Caco-2 (cell line): ENCODE measurements around the gene XRCC3. TPM values are rescaled to one million over a fixed set of nuclear protein-coding genes. Genes with fewer than 3 reads are reported as not detected.
A peak's percentile ranks its signal among the peaks of the same experiment; 100 is the strongest.

ENCODE experiments used
- BruUV-seq: library from RNA; stranded (reverse); fragments of 400-500 nt; replicated peaks from 2 replicates; lab custom pipeline; 2021; lab: Mats Ljungman, UMichigan
- CTCF ChIA-PET: fragments of 300-600 bp; sonication (Branson Sonifier 250); formaldehyde crosslinking; loops from one replicate; lab custom pipeline; 2022; ENCODE audit warnings: antibody characterized with exemption; lab: Charles Lee
- POLR2A ChIA-PET: fragments of 300-600 bp; sonication (Branson Sonifier 250); formaldehyde crosslinking; loops from one replicate; lab custom pipeline; 2022; ENCODE audit warnings: antibody characterized with exemption; lab: Charles Lee
- DNase-seq, 2 experiments: peaks; one replicate each; pipeline versions ENCODE4 v3.0.0 to v3.0.0-alpha.2; 2020 to 2022
- H3K27me3 ChIP-seq: replicated peaks from 2 replicates; pipeline ENCODE4 v1.6.0; 2011; ENCODE audit warnings: low read length; ENCODE audit not compliant: control insufficient read depth, insufficient read depth
- H3K36me3 ChIP-seq: 2 replicates; pipeline ENCODE4 v1.5.1; 2011; ENCODE audit warnings: low read length; ENCODE audit not compliant: control insufficient read depth, insufficient read depth
- H3K4me1 ChIP-seq: fragments of 250-450 bp; sonication (Bioruptor Pico); 2 replicates; pipeline ENCODE4 v1.5.1; 2020; ENCODE audit warnings: mild to moderate bottlenecking
- H3K4me3 ChIP-seq: 2 replicates; pipeline ENCODE4 v1.5.1; 2011; ENCODE audit warnings: low read depth, mild to moderate bottlenecking, control low read depth, low read length
- H3K9me3 ChIP-seq: fragments of 250-450 bp; sonication (Bioruptor Pico); 2 replicates; pipeline ENCODE4 v1.5.1; 2020; ENCODE audit warnings: mild to moderate bottlenecking, moderate library complexity
- H3K27ac Mint-ChIP-seq: one replicate; pipeline ENCODE4 v1.8.0; 2022; ENCODE audit warnings: mixed read lengths; ENCODE audit not compliant: unreplicated experiment
- H3K27me3 Mint-ChIP-seq: one replicate; pipeline ENCODE4 v1.8.0; 2022; ENCODE audit warnings: mixed read lengths; ENCODE audit not compliant: insufficient read depth, unreplicated experiment
- H3K36me3 Mint-ChIP-seq: one replicate; pipeline ENCODE4 v1.8.0; 2022; ENCODE audit warnings: mild to moderate bottlenecking, mixed read lengths; ENCODE audit not compliant: insufficient read depth, unreplicated experiment
- H3K4me1 Mint-ChIP-seq: one replicate; pipeline ENCODE4 v1.8.0; 2022; ENCODE audit warnings: low read depth, mixed read lengths; ENCODE audit not compliant: unreplicated experiment
- H3K4me3 Mint-ChIP-seq: one replicate; pipeline ENCODE4 v1.8.0; 2022; ENCODE audit warnings: mild to moderate bottlenecking, moderate library complexity, mixed read lengths; ENCODE audit not compliant: unreplicated experiment
- H3K9me3 Mint-ChIP-seq: one replicate; pipeline ENCODE4 v1.8.0; 2022; ENCODE audit warnings: mixed read lengths; ENCODE audit not compliant: unreplicated experiment
- intact Hi-C: fragments of 100-400 bp; cut with micrococcal nuclease; formaldehyde crosslinking; loops from one replicate; pipeline ENCODE4 v1.10.0; 2022; ENCODE audit not compliant: unreplicated experiment
- total RNA-seq: library from RNA; stranded (reverse); gene quantifications from 2 replicates; pipeline ENCODE4 v1.2.3, GENCODE V29; 2022
- TF ChIP-seq, protein P1 (sequence below), 2 experiments: fragments of 200-600 bp in 1 of 2; IDR thresholded peaks; 1 replicate in 1 of 2; 2 replicates in 1 of 2; pipeline versions ENCODE4 v1.5.1 to v1.8.0; 2011 to 2022; ENCODE audit warnings: antibody characterized with exemption in 1 of 2, control low read depth in 1 of 2, inconsistent platforms in 1 of 2, low read depth in 1 of 2, low read length in 1 of 2, mild to moderate bottlenecking in 1 of 2, moderate library complexity in 1 of 2; ENCODE audit not compliant: insufficient read depth in 1 of 2, severe bottlenecking in 1 of 2, unreplicated experiment in 1 of 2

XRCC3 gene
- total RNA-seq, 1 experiment from 2014 or later, result 44.0 TPM

DNA sequence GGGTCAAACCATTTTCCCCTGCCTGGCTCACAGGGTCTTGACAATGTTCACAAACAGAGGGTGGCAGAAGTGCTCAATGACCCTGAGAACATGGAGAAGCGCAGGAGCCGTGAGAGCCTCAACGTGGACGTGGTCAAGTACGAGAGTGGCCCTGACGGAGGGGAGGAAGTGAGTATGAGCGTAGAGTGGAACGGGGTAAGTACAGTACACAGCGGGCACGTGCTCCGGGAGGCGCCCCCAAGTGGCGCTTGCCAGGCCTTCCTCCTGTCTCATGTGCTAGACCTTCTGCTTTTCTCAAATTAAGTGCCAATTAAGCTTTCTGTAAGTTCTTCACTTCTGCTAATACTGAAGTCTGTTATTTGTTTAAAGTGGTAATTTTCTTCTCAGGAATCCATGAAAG, 35.9 kb downstream of the XRCC3 start:
- no peaks in the 10 kb centered on the region for H3K4me1 Mint-ChIP-seq
- CTCF ChIA-PET, result no interaction called here
- H3K9me3 Mint-ChIP-seq, result no peaks in the 10 kb centered on the region
- H3K36me3 ChIP-seq, result peaks cover 4% of the 10 kb centered on the region
- no peak overlapping the region for H3K4me3 ChIP-seq
- H3K27ac Mint-ChIP-seq, result no peak overlapping the region
- intact Hi-C loops, result no loop called here
- no peaks in the 10 kb centered on the region for H3K27me3 Mint-ChIP-seq
- BruUV-seq, result no TSS peak
- H3K4me1 ChIP-seq, result no peaks in the 10 kb centered on the region
- H3K9me3 ChIP-seq, result no peaks in the 10 kb centered on the region
- H3K4me3 Mint-ChIP-seq, result no peak overlapping the region
- peak in 1 of 2 experiments; percentile 29 for DNase-seq
- POLR2A ChIA-PET, result no interaction called here
- H3K36me3 Mint-ChIP-seq, result peaks cover 82% of the 10 kb centered on the region
- H3K27me3 ChIP-seq, result no peaks in the 10 kb centered on the region
- TF ChIP-seq, protein P1, sequence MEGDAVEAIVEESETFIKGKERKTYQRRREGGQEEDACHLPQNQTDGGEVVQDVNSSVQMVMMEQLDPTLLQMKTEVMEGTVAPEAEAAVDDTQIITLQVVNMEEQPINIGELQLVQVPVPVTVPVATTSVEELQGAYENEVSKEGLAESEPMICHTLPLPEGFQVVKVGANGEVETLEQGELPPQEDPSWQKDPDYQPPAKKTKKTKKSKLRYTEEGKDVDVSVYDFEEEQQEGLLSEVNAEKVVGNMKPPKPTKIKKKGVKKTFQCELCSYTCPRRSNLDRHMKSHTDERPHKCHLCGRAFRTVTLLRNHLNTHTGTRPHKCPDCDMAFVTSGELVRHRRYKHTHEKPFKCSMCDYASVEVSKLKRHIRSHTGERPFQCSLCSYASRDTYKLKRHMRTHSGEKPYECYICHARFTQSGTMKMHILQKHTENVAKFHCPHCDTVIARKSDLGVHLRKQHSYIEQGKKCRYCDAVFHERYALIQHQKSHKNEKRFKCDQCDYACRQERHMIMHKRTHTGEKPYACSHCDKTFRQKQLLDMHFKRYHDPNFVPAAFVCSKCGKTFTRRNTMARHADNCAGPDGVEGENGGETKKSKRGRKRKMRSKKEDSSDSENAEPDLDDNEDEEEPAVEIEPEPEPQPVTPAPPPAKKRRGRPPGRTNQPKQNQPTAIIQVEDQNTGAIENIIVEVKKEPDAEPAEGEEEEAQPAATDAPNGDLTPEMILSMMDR (IDR thresholded peaks at IDR 0.05; ENCODE audit: insufficient read depth in 1 of 2, low read depth in 1 of 2, low read length in 1 of 2, severe bottlenecking in 1 of 2, unreplicated experiment in 1 of 2), result peak; percentile 33 to 57

DNA sequence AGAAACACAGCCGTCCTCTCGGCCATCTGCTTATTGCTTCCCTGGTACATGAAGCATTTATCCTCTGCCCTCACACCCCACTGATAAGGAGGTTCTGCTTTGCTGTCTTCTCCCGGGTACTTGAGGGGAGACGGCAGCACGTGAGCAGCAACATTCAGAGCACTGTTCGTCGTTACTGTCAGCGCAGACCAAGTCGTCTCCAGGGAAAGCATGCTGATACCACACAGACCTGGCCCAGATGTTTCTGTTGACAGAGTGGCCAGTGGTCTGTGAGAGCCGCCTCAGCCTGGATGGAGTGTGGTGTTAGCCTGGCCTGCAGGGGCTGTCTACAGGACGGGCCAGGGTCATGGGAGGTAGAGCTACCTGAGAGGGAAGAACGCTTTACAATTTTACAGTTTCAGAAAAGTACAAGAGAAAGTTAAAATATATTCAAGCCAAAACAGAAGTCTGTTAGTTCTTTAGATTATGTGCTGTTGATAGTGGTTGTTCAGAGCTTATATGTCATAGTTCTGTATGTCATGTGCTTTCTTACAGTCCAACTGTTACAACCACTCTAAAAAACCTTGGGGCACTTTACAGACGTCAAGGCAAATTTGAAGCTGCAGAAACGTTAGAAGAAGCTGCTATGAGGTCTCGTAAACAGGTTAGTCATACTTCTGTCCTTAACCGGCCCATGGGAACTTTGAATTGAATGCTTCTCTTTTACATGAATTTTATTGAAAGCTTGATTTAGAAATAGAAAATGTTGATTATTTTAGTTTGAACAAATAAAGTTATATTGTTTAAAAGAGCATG, 38.2 kb downstream of the XRCC3 start:
- no peak overlapping the region for H3K27ac Mint-ChIP-seq
- TF ChIP-seq, protein P1 (IDR thresholded peaks at IDR 0.05; ENCODE audit: insufficient read depth in 1 of 2, low read depth in 1 of 2, low read length in 1 of 2, severe bottlenecking in 1 of 2, unreplicated experiment in 1 of 2), result no peak
- no peaks in the 10 kb centered on the region for H3K4me1 Mint-ChIP-seq
- no peaks in the 10 kb centered on the region for H3K27me3 Mint-ChIP-seq
- no peak overlapping the region for H3K4me3 ChIP-seq
- no peaks in the 10 kb centered on the region for H3K27me3 ChIP-seq
- intact Hi-C loops, result no loop called here
- H3K9me3 ChIP-seq, result no peaks in the 10 kb centered on the region
- ChIA-PET POLR2A (no interaction called here), CTCF (no interaction called here)
- peaks cover 80% of the 10 kb centered on the region for H3K36me3 Mint-ChIP-seq
- no peaks in the 10 kb centered on the region for H3K9me3 Mint-ChIP-seq
- BruUV-seq, result no TSS peak
- H3K4me3 Mint-ChIP-seq, result no peak overlapping the region
- no peak for DNase-seq
- no peaks in the 10 kb centered on the region for H3K4me1 ChIP-seq
- H3K36me3 ChIP-seq, result peaks cover 4% of the 10 kb centered on the region

DNA sequence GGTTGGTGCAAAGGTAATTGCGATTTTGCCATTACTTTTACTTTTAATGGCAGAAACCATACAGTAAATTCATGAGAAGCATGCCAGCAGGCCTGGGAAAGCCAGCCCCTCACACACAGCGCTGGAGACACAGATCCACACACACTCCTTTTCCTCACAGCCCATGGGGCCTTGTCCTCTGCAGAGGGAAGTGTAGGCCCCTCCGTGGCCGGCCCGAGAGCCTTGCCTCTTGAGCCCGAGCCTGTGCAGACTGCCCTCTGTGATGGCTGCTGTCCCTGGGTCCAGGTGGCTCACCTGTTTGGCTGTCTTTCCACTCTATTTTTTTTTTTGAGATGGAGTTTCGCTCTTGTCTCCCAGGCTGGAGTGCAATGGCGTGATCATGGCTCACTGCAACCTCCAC, 39.3 kb downstream of the XRCC3 start:
- Mint-ChIP-seq H3K9me3 (no peaks in the 10 kb centered on the region), H3K4me3 (no peak overlapping the region), H3K4me1 (no peaks in the 10 kb centered on the region), H3K27ac (no peak overlapping the region), H3K36me3 (peaks cover 86% of the 10 kb centered on the region), H3K27me3 (no peaks in the 10 kb centered on the region)
- intact Hi-C loops, result no loop called here
- CTCF ChIA-PET, result no interaction called here
- TF ChIP-seq, protein P1 (IDR thresholded peaks at IDR 0.05; ENCODE audit: insufficient read depth in 1 of 2, low read depth in 1 of 2, low read length in 1 of 2, severe bottlenecking in 1 of 2, unreplicated experiment in 1 of 2), result no peak
- H3K27me3 ChIP-seq, result no peaks in the 10 kb centered on the region
- no peaks in the 10 kb centered on the region for H3K9me3 ChIP-seq
- no TSS peak for BruUV-seq
- H3K4me3 ChIP-seq, result no peak overlapping the region
- peaks cover 4% of the 10 kb centered on the region for H3K36me3 ChIP-seq
- POLR2A ChIA-PET, result no interaction called here
- DNase-seq, result no peak
- H3K4me1 ChIP-seq, result no peaks in the 10 kb centered on the region
